GM21360 (cell line): ENCODE data around the gene FAF1.
"Not testable (repeated sequence)": the region's sequence is repeated elsewhere in the genome, so short reads cannot be mapped to it uniquely, and the experiment has no call there.

ENCODE experiments used
- ATAC-seq: cut with Tn5 transposase; IDR thresholded peaks from one replicate; pipeline ENCODE4 v1.9.1; 2021; ENCODE audit warnings: mild to moderate bottlenecking, moderate library complexity; ENCODE audit not compliant: unreplicated experiment

The FAF1 gene

DNA sequence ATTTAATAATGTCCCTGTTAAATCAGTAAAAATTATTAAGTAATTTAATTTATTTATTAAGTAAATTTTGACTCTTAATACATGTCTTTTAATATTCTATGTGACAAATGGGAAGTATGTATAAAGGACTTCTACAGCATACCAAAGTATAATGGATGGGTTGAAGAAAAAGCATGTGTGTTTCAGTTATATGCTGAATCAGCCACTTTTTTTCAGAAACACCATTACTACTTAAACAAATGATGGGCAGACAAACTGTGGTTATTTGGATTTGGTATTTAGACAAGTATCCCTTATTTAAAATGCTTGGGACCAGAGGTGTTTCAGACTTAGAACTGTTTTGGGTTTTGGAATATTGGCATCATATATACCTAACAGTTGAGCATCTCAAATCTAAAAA lies 360.5 kb downstream of the FAF1 start:
- no peak for ATAC-seq

DNA sequence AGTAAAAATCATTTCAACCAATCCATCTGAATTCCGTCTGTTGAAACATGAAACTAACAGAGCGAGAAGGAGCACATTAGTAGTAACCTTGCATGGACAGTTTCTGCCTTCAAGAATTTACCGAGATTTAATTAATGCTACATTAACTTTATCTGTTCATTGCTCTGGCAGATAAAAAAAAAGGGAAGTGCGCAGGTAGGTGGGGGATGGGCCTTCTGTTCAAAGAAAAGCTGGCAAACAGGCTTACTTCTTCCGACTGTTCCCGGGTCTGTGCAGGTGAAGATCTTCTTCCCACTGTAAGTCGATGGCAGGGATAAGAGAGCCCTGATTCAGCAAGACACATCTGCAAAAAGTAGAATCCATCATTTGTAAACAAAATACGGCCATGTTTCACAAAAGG lies 364.2 kb downstream of the FAF1 start:
- no peak for ATAC-seq

DNA sequence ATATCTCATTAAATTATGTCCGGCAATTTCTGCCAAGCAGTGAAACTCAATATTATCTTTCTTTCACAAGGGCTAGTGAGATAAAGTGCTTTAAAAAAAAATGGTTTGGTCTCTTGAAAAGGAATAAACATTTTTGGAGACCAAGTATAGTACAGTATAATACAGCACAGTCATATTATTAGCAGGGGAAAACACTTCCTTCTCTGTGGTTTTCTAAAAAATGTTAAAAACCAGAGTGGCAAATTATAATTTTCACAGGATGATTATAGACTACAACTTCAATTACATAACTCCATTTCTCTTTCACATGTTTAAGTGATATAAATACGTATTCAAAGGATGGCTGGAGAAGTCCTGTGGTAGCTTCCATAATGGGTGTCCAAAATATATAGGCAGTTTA lies 366.6 kb downstream of the FAF1 start:
- ATAC-seq = no peak

DNA sequence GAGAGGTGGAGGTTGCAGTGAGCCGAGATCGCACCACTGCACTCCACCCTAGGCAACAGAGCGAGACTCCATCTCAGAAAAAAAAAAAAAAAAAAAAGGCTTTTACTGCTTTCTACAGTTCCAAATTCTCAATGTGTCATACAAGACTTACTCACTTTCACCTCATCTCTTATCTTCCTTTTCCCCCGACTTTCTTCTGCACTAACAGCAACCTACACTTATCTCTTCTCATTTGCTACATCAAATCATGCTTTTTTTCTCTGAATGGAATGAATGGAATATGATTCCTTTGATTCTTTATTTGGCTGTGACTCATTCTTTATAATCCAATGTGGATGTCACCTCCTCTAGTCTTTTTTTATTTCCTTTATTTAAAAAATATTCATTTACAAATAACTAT lies 368.5 kb downstream of the FAF1 start:
- ATAC-seq = no peak

DNA sequence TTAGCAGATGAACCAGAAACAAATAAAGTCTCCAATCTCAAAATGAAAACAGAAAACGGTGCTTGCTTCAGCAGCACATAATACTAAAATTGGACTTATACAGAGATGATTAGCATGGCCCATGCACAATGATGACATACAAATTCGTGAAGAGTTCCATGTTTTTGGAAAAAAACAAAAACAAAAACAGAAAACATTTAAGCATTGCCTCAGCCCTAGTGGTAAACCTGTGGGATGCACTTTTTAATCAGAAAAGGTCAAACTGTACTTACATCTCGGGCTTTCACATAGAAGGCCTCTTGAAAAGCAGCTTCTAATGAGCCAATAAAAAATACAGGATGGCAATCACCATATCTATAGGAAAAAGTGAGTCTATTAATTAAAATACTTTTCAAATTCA lies 377.7 kb downstream of the FAF1 start:
- ATAC-seq = no peak

DNA sequence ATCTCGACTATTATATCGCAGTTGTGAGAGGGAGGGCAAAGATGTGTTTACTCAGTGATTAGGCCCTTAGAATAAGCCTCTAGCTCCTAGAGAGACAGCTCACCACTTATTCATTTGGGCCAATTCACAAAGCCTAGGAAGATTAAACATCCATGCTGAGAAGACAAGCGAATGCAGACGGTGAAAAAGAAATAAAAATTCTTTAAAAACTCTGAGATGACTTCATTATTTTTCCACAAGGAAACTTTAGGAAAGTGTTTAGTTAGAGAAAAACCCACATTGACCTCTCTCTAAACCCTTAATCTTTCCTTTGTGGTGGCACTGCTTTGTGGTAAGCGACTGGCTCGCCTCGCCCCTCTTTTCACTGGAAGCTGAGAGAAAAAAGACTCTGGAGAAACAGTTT lies 390.0 kb downstream of the FAF1 start:
- no peak for ATAC-seq

DNA sequence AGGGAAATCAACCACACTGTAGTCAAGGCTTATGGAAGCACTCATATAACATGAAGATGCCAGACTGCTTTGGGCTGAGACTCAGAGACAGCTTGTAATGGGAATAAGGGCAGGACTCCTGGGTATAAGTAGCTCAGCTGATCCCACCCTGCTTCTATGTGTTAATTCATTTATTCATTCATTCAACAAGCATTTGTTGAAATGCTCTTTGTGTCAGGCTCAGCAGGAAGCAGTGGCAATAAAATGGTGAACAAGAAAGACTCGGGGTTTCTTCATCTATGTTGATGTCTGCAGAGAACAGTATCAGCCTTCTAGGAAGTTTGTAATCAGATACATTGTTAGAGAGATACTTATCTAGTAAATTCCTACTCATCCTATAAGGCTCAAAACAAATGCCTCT lies 391.3 kb downstream of the FAF1 start:
- ATAC-seq = no peak

DNA sequence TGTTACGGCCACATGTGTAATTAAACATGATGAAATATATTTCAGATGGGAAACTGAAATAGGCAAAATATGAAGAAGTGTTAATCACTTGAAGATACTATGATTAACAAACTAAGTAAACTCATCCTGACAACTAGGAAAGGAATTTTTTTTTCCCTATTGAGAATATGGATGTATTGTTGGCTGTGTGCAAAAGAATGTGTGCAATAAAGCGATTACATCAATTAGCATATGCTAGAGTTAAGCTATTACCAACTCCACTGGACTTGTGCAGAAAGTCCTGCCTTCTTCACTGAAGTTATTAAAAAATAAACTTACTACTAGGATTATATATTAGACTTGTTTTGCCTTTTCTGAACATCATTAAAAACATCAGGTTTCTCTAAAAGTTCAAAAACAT lies 393.7 kb downstream of the FAF1 start:
- ATAC-seq = no peak

DNA sequence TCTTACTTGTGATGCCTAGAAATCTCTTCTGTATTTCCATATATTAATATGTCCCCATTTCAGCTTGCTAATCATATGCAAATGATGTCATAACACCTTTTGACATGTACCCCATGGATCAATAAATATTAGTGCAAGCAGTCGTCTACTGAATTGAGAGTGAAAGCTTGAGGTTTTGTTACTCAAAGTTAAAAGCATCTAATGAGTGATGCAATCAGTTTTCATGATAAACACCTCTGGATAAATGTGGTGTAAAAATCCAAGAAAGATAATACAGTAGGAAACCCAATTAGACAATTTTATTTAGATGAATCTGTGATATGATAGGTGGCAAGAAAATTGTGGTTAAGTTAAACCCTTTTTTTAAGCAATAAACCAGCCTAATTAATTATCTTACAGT lies 395.6 kb downstream of the FAF1 start:
- no peak for ATAC-seq

DNA sequence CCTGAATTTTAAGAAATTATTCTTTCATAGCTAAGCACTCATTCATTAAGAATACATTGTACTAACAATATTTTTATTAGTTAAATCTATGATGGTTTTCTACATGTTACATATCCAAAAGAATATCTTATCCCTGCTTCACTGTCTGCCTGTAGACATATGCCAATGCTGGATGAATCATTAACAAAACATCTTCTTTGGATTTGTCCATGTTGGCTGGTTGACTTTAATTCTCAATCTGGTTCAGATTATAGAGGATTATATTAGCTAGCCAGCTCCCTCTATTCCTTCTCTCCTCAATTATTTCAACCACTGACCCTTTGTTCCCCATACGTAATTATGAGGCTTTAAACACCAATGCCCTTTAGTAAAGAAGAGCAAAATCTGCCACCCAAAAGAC lies 398.0 kb downstream of the FAF1 start:
- no peak for ATAC-seq

DNA sequence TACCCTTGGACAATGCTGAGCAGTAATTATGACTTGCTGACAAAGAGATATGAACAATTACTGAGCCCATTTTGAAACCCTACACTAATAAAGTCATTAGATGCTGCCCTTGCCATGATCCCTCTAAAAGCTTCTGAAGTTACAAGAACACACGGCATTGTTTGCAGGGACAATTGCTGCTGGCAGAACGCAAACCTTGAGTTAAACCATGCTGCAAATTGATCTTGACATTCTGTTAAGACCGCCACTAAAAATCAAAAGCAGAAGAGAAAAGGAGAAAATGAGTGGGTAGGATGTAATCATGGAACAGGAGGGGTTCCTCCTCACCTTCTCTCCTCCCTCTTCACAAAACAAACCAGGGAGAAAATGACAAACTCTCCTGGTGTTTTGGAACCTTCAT lies 400.6 kb downstream of the FAF1 start:
- no peak for ATAC-seq

DNA sequence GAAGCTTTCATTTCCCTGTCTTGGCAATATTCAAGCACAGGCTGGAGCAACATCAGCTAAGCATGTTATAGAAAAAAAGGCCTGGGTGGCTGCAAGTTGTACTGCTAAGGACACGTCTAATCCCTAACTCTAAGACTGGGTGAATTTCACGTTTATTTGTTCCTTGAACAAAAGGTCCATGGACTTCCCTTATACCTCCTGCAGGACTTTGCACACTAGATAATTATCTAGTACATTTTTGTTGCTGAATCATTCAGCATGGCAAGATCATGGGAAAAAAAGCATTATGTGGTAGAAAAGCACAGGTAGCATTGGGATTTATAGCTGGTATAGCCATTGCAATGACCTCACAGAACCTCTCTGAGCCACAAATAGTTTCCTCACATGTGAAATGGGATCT lies 406.1 kb downstream of the FAF1 start:
- no peak for ATAC-seq

DNA sequence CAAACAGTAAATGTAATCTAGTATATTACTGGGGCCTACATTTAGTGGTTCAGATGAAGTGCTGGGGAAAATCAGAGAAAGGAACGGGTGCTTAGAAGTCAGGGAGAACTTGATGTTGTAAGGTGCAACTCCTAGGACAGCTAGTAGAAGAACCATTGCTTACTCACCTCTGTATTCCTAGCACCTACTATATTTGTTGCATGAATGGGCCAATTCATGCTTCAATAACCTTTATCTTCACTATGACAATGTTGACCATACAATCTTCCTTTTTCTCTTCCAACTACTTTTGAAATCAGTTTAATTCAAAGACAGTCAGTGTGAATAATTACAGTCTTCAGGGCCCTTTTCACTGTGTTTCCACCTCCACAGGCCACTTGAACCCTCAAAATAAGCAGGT lies 411.8 kb downstream of the FAF1 start:
- ATAC-seq = no peak

DNA sequence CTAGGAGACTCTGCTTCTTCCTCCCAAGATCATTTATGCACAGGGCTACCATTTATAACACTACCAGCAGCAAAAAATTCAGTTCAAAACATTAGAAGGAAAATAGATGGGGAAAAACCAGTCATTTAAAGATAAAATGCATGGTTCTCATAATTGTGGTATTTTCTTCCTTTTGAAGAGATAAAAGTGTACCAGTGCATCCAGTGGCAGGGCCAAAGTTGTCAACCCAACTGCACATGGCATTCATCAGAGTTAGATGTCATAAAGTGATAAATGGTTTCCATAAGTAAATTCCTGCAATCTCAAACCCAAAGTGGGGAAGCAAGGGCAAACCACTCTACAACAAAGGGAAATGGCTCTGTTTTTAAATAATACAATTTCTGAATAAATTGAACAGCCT lies 417.7 kb downstream of the FAF1 start:
- no peak for ATAC-seq

DNA sequence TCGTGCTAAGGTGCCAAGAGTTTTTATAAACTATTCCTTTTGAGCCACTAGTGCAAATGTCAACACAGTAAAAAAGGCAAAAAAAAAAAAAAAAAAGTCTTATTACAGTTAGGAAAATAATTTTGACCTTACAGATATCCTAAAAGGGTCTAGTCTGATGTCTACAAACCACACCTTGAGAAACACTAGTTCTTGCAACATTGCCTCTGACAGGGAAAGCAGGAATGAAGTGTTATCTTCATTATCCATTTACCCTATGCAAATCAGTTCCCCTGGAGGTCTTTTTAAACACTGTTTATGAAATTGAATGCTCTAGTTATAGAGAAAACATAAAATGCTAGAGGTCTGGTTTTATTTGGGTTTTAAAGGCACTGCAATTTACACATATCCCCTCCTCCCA lies 421.6 kb downstream of the FAF1 start:
- no peak for ATAC-seq

DNA sequence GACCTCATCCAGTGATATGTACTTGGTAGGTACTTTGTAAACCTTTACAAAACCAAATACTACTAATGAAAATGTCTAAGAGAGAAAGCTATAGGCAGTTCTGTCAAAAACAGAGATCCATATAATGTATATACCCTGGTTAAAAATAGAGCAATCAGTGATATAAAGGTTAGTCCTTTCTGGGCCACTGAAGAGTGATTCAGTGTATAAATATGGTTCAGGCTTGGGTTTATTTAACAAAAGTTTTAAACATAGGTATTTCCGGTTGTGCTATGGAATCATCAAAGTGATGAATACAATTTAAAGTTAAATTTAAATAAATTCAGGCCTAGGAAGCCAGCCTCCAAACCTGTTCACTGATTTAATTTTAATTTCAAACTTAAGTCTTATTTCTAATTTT lies 428.5 kb downstream of the FAF1 start:
- no peak for ATAC-seq

DNA sequence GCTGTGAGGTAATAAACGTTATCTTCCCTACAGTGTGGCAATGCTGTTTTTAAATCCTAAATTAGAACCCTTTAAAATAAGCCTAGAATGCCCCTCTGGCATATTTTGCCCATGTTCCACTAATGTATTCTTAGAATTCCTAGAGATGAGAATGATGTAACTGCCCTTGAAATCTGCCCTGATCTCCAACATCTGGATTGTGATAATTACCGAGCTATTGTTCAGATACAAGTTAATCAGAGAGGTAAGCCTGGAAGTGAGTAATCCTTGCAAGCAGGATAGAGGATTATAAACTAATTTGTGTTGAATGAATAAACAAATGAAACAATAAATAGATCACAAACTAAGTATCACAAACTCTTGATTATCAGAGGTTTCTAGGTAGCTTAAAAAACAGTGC lies 429.0 kb downstream of the FAF1 start:
- ATAC-seq = no peak

DNA sequence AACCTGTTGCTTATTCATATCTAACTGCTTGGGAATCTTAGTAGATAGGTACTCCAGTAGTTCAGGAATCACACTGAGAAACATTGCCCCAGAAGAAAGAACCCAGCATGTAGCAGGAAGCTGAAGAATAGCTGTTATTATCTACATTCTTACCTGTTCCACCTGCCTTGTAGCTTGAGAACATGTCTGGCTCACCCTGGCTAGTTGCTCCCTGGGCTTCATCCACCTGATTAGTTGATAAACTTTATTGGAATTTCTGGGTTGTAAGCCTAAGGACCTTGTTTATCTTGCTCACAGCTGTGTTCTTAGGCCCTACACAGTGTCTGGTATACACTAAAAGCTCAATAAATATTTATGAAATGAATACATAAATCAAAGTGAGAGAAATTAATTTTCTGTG lies 430.6 kb downstream of the FAF1 start:
- ATAC-seq = no peak

DNA sequence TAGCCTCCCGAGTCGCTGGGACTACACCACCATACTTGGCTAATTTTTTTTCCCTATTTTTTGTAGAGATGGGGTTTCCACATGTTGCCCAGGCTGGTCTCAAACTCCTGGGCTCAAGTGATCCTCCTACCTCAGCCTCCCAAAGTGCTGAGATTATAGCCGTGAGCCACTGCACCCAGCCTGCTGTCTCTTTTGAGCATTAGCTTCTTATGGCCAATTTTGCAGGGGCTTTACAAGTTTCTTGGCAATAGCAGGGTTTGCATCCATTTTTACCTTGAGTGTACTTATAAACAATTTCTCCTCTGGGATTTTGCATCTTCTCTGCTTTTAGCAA lies 432.1 kb downstream of the FAF1 start:
- ATAC-seq = not testable (repeated sequence)

DNA sequence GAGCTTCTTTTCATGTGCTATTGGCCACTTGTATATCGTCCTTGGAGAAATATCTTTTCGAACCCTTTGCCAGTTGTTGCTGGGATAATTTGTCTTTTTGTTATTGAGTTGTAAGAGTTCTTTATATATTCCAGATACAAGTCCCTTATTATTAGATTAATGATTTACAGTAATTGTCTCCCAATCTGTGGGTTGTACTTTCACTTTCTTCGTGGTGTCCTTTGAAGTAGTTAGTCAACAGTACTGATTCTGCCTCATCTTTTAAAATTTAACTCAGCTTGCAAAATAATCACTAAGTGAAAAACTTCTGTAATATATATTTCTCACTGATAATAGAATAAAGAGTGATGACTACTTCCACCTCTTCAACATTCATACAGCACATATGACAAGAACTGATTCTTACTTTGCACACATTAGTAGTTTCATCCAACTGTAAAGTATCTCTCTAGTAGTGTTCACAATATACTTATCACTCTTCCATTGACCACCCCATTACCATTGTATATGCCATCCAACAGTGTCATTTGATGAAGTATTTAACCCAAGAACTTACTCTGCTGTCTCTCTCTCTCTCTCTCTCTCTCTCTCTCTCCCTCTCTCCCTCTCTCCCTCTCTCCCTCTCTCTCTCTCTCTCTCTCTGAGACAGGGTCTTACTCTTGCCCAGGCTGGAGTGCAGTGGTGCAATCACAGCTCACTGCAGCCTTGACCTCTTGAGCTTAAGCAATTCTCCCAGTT lies 432.6 kb downstream of the FAF1 start:
- ATAC-seq = no peak

DNA sequence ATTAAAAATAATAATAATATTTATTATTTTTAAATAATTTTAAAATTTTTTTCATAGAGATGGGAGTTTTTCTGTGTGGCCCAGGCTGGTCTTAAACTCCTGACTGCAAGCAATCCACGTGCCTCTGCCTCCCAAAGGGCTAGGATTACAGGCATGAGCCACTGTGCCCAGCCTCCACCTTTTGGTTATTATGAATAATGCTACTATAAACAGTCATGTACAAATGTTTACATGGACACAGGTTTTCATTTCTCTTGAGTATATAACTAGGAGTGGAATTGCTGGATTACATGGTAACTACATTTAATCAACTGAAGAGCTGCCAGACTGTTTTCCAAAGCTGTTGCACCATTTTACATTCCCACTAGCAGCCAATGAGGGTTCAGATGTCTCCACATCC lies 433.6 kb downstream of the FAF1 start:
- no peak for ATAC-seq

DNA sequence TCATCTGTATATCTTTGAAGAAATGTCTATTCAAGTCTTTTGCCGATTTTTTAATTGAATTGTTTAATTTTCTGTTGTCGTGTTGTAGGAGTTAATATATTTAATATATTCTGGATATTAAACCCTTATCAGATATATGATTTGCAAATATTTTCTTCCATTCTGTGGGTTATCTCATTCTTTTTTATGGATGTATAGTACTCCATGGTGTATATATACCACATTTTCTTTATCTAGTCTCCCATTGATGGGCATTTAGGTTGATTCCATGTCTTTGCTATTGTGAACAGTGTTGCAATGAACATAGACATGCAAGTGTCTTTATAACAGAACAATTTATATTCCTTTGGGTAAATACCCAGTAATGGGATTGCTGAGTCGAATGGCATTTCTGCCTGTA lies 436.5 kb downstream of the FAF1 start:
- no peak for ATAC-seq

DNA sequence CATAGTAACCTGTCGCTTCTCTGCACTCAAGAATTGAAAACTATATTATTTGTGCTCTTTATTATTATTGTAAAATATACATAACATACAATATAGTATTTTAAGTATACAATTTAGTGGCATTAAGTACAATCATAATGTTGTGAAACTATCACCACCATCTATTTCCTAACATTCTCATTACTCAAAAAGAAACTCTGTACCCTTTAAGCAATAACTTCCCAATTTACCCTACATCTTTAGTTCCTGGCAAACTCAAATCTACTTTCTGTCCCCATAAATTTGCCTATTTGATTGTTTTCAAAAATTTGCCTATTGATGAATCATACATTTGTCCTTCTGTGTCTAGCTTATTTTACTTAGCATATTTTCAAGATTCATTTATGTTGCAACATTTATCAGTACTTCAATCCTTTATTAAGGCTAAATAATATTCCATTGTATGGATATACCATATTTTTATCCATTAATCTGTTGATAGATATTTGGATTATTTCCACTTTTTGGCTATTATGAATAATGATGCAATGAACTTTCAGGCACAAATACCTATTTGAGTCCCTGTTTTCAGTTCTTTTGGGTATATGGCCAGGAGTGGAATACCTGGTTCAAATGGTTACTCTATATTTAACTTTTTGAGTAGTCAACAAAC lies 437.2 kb downstream of the FAF1 start:
- ATAC-seq = no peak
